Stomach (tissue), 9 donors: Measurements from ENCODE around the gene RPS6KA2. TPM values are rescaled to one million over a fixed set of nuclear protein-coding genes. Genes with fewer than 3 reads are reported as not detected.
A peak's percentile ranks its signal among the peaks of the same experiment; 100 is the strongest.

Experiments used
- DNase-seq, 2 donors: peaks; one replicate each; pipeline versions ENCODE4 v3.0.0 to v3.0.0-alpha.2; 2013 to 2019
- H3K27ac ChIP-seq, 5 donors: fragments of 200-600 bp in 4 of 5; sonication (generic) in 4 of 5; one replicate each; pipeline ENCODE4 v1.5.1; 2013 to 2019; ENCODE audit warnings: mild to moderate bottlenecking in 1 of 5, moderate library complexity in 1 of 5
- H3K27me3 ChIP-seq, 3 donors: fragments of 200-600 bp; sonication (generic); one replicate each; pipeline ENCODE4 v1.5.1; 2017 to 2019; ENCODE audit warnings: mixed run types in 1 of 3
- H3K36me3 ChIP-seq, 4 donors: fragments of 200-600 bp; sonication (generic); 1 replicate in 3 of 4; 2 replicates in 1 of 4; pipeline ENCODE4 v1.5.1; 2016 to 2019
- H3K4me1 ChIP-seq, 4 donors: fragments of 200-600 bp; sonication (generic); one replicate each; pipeline ENCODE4 v1.5.1; 2016 to 2019
- H3K4me3 ChIP-seq, 4 donors: fragments of 200-600 bp; sonication (generic) in 3 of 4; one replicate each; pipeline ENCODE4 v1.5.1; 2016 to 2019; ENCODE audit warnings: mild to moderate bottlenecking in 1 of 4
- H3K9me3 ChIP-seq, 4 donors: fragments of 200-600 bp; sonication (generic); one replicate each; pipeline ENCODE4 v1.5.1; 2016 to 2019
- EP300 ChIP-seq: sonication (generic); formaldehyde crosslinking; IDR thresholded peaks from one replicate; pipeline ENCODE4 v1.6.1; 2017; ENCODE audit warnings: antibody characterized with exemption
- POLR2A ChIP-seq, 4 donors: fragments of 450-650 bp; IDR thresholded peaks; one replicate each; pipeline ENCODE4 v1.6.1; 2016; ENCODE audit warnings: antibody characterized with exemption in 4 of 4, control low read depth in 2 of 4, mild to moderate bottlenecking in 1 of 4, moderate library complexity in 1 of 4
- POLR2AphosphoS5 ChIP-seq, 3 donors: sonication (generic); formaldehyde crosslinking; IDR thresholded peaks; one replicate each; pipeline ENCODE4 v1.6.1; 2016; ENCODE audit warnings: antibody characterized with exemption in 3 of 3
- WGBS, 5 donors: extraction: QIAGEN DNeasy Blood & Tissue Kit in 3 of 5; methylation state at CpG; one replicate each; pipeline versions ENCODE4 v1.1.5 to v1.1.7; 2013 to 2018; 5-methylcytosine and 5-hydroxymethylcytosine counted together
- intact Hi-C: fragments of 100-400 bp; cut with DNase I; formaldehyde crosslinking; loops from one replicate; pipeline ENCODE4 v1.15.1; 2023; ENCODE audit warnings: low total_unique reads
- polyA plus RNA-seq, 3 donors: library from polyadenylated mRNA; stranded (reverse); fragments of 200-250 nt; gene quantifications; one replicate each; pipeline ENCODE4 v1.2.3, GENCODE V29; 2013
- total RNA-seq, 5 donors: library from RNA; depleted of rRNA; stranded (reverse); fragments of >200 nt; gene quantifications; one replicate each; pipeline versions ENCODE4 v1.1.0 to v1.2.3, GENCODE V29; 2014 to 2016
- TF ChIP-seq, protein P1 (sequence below), 7 experiments: fragments of 450-650 bp in 4 of 7; fragments of 200-600 bp in 3 of 7; sonication (generic) in 3 of 7; IDR thresholded peaks; one replicate each; pipeline ENCODE4 v1.5.1; 2016 to 2019; ENCODE audit warnings: antibody characterized with exemption in 7 of 7, control low read depth in 2 of 7, mild to moderate bottlenecking in 1 of 7
- donor health status: healthy with polysubstance abuse.
- donor health status: Bipolar disorder and iron deficiency.
- donor health status: healthy.

RPS6KA2 gene
- total and polyA plus RNA-seq, 8 donors = 10.9 to 150 (median 68.0) TPM

- Histone ChIP-seq H3K36me3 (peaks cover 5 to 52% (median 41%) of the 10 kb centered on the region in 4 donors), H3K4me1 (peaks cover 0 to 9% (median 3%) of the 10 kb centered on the region in 4 donors), H3K27me3 (no peaks in the 10 kb centered on the region), H3K4me3 (no peak overlapping the region), H3K9me3 (no peaks in the 10 kb centered on the region), H3K27ac (no peak overlapping the region)
- no peak for DNase-seq
- intact Hi-C loops = no loop called here
- no peak for TF ChIP-seq EP300
- TF ChIP-seq, protein P1, sequence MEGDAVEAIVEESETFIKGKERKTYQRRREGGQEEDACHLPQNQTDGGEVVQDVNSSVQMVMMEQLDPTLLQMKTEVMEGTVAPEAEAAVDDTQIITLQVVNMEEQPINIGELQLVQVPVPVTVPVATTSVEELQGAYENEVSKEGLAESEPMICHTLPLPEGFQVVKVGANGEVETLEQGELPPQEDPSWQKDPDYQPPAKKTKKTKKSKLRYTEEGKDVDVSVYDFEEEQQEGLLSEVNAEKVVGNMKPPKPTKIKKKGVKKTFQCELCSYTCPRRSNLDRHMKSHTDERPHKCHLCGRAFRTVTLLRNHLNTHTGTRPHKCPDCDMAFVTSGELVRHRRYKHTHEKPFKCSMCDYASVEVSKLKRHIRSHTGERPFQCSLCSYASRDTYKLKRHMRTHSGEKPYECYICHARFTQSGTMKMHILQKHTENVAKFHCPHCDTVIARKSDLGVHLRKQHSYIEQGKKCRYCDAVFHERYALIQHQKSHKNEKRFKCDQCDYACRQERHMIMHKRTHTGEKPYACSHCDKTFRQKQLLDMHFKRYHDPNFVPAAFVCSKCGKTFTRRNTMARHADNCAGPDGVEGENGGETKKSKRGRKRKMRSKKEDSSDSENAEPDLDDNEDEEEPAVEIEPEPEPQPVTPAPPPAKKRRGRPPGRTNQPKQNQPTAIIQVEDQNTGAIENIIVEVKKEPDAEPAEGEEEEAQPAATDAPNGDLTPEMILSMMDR (IDR thresholded peaks at IDR 0.05) = no peak
- TF ChIP-seq POLR2A (IDR thresholded peaks at IDR 0.05) = no peak
- no peak for TF ChIP-seq POLR2AphosphoS5 (IDR thresholded peaks at IDR 0.05)
- 92 to 97% (median 96%) methylated on average over 16 to 25 of the region's 25 CpGs for WGBS, 5 donors
Observed at GRCh38 chr6:166454692-166455515, 172.1 kb downstream of the RPS6KA2 start.

GRCh38 chr6:166453651-166454050 is 173.4 kb downstream of the RPS6KA2 start:
- no peak for DNase-seq
- Histone ChIP-seq H3K36me3 (peaks cover 9 to 47% (median 35%) of the 10 kb centered on the region in 4 donors), H3K4me1 (peaks cover 0 to 9% (median 3%) of the 10 kb centered on the region in 4 donors), H3K27ac (no peak overlapping the region), H3K27me3 (no peaks in the 10 kb centered on the region), H3K9me3 (no peaks in the 10 kb centered on the region), H3K4me3 (no peak overlapping the region)
- TF ChIP-seq, protein P1 (IDR thresholded peaks at IDR 0.05) = no peak
- no peak for TF ChIP-seq POLR2A (IDR thresholded peaks at IDR 0.05)
- no peak for TF ChIP-seq POLR2AphosphoS5 (IDR thresholded peaks at IDR 0.05)
- TF ChIP-seq EP300 = no peak
- intact Hi-C loops = no loop called here
- WGBS, 5 donors = 85 to 99% (median 96%) methylated on average over 7 of the region's 7 CpGs

GRCh38 chr6:166450167-166450873 is 176.7 kb downstream of the RPS6KA2 start:
- intact Hi-C loops = no loop called here
- no peaks in the 10 kb centered on the region for H3K9me3 ChIP-seq
- 73 to 100% (median 80%) methylated on average over 2 to 5 of the region's 5 CpGs for WGBS, 5 donors

GRCh38 chr6:166449641-166450040 is 177.4 kb downstream of the RPS6KA2 start:
- H3K9me3 ChIP-seq = no peaks in the 10 kb centered on the region
- peak in 1 of 2 donors; percentile 14 for DNase-seq
- H3K27ac ChIP-seq = no peak overlapping the region
- H3K36me3 ChIP-seq = peaks cover 23 to 63% (median 58%) of the 10 kb centered on the region in 4 donors
- H3K4me3 ChIP-seq = no peak overlapping the region
- H3K4me1 ChIP-seq = no peaks in the 10 kb centered on the region
- TF ChIP-seq POLR2AphosphoS5 (IDR thresholded peaks at IDR 0.05) = no peak
- TF ChIP-seq, protein P1 (IDR thresholded peaks at IDR 0.05) = no peak
- no peak for TF ChIP-seq EP300
- TF ChIP-seq POLR2A (IDR thresholded peaks at IDR 0.05) = no peak
- no peaks in the 10 kb centered on the region for H3K27me3 ChIP-seq
- intact Hi-C loops = no loop called here
- WGBS, 5 donors = 81 to 91% (median 88%) methylated on average over 9 of the region's 9 CpGs

More at GRCh38 chr6:166450167-166450873, 176.7 kb downstream of the RPS6KA2 start:
- TF ChIP-seq EP300 (no peak), POLR2AphosphoS5 (IDR thresholded peaks at IDR 0.05) (no peak), POLR2A (IDR thresholded peaks at IDR 0.05) (no peak)
- TF ChIP-seq, protein P1 (IDR thresholded peaks at IDR 0.05) = no peak
- Histone ChIP-seq H3K27ac (no peak overlapping the region), H3K4me1 (no peaks in the 10 kb centered on the region), H3K27me3 (no peaks in the 10 kb centered on the region), H3K36me3 (peaks cover 23 to 62% (median 53%) of the 10 kb centered on the region in 4 donors), H3K4me3 (no peak overlapping the region)
- DNase-seq = peak in 1 of 2 donors; percentile 5
